HCT116 (cell line): ENCODE data around the gene ETHE1. TPM values are rescaled to one million over a fixed set of nuclear protein-coding genes. Genes with fewer than 3 reads are reported as not detected.

Source experiments
- ATAC-seq: fragments of 200-7000 bp; cut with Tn5 transposase; 2 replicates; pipeline ENCODE4 v1.9.1; 2020; ENCODE audit warnings: mild to moderate bottlenecking, moderate library complexity
- BruUV-seq: library from RNA; stranded (reverse); fragments of 400-500 nt; replicated peaks from 2 replicates; lab custom pipeline; 2021; lab: Mats Ljungman, UMichigan
- CTCF ChIA-PET: fragments of 300-600 bp; sonication (Branson Sonifier 250); formaldehyde crosslinking; loops from one replicate; lab custom pipeline; 2021; ENCODE audit warnings: antibody characterized with exemption; lab: Charles Lee
- POLR2A ChIA-PET: fragments of 300-600, 350-600 bp; sonication (Branson Sonifier 250); formaldehyde crosslinking; loops from one replicate; lab custom pipeline; 2021; ENCODE audit warnings: antibody characterized with exemption; lab: Charles Lee
- RAD21 ChIA-PET, 2 experiments: fragments of 300-600 bp; sonication (Branson Sonifier 250); formaldehyde crosslinking; loops; one replicate each; lab custom pipeline; 2023; ENCODE audit warnings: low total read pairs in 2 of 2; ENCODE audit not compliant: uncharacterized antibody in 2 of 2, unreplicated experiment in 2 of 2, low non-redundant PET in 1 of 2; lab: Charles Lee
- DNase-seq: peaks from one replicate; pipeline ENCODE4 v3.0.0-alpha.2; 2010; ENCODE audit warnings: low read depth, low spot score
- H2AFZ ChIP-seq: fragments of 200-600 bp; shearing (Covaris generic), sonication (generic); 2 replicates; pipeline ENCODE4 v1.6.1; 2017; ENCODE audit warnings: low read depth, mixed run types, mixed read lengths, antibody characterized with exemption, low read length; ENCODE audit not compliant: poor library complexity, severe bottlenecking
- H3K27ac ChIP-seq: 2 replicates; pipeline ENCODE4 v1.5.1; 2012; ENCODE audit warnings: low read depth, low read length
- H3K27me3 ChIP-seq: fragments of 200-600 bp; sonication (generic); 2 replicates; pipeline ENCODE4 v1.6.1; 2016; ENCODE audit warnings: mixed run types, low read length, mixed read lengths; ENCODE audit not compliant: insufficient read depth
- H3K36me3 ChIP-seq, 2 experiments: fragments of 200-500 bp in 1 of 2; fragments of 200-600 bp in 1 of 2; sonication (Bioruptor generic) in 1 of 2; sonication (generic) in 1 of 2; 2 replicates each; pipeline versions ENCODE4 v1.5.1 to v1.6.1; 2014 to 2016; ENCODE audit warnings: low read length in 2 of 2, inconsistent platforms in 1 of 2, mixed read lengths in 1 of 2, mixed run types in 1 of 2; ENCODE audit not compliant: insufficient read depth in 2 of 2, control insufficient read depth in 1 of 2
- H3K4me1 ChIP-seq, 2 experiments: fragments of 200-600 bp in 1 of 2; sonication (generic) in 1 of 2; 2 replicates each; pipeline versions ENCODE4 v1.5.1 to v1.6.1; 2012 to 2017; ENCODE audit warnings: low read length in 2 of 2, inconsistent platforms in 1 of 2, mild to moderate bottlenecking in 1 of 2, mixed read lengths in 1 of 2, mixed run types in 1 of 2, moderate library complexity in 1 of 2; ENCODE audit not compliant: insufficient read depth in 2 of 2, control insufficient read depth in 1 of 2
- H3K4me2 ChIP-seq: fragments of 200-600 bp; sonication (generic); 2 replicates; pipeline ENCODE4 v1.6.1; 2017; ENCODE audit warnings: mixed run types, low read length, mixed read lengths
- H3K4me3 ChIP-seq, 2 experiments: fragments of 200-600 bp in 1 of 2; sonication (generic) in 1 of 2; replicated peaks in 1 of 2; 2 replicates each; pipeline ENCODE4 v1.5.1; 2011 to 2016; ENCODE audit warnings: low read length in 2 of 2, control low read depth in 1 of 2, low read depth in 1 of 2, mild to moderate bottlenecking in 1 of 2, mixed read lengths in 1 of 2, mixed run types in 1 of 2
- H3K79me2 ChIP-seq: fragments of 200-600 bp; sonication (generic); 2 replicates; pipeline ENCODE4 v1.6.1; 2017; ENCODE audit warnings: mild to moderate bottlenecking, mixed run types, low read length, moderate library complexity, mixed read lengths; ENCODE audit not compliant: insufficient read depth
- H3K9ac ChIP-seq: fragments of 200-600 bp; sonication (generic); 2 replicates; pipeline ENCODE4 v1.6.1; 2016; ENCODE audit warnings: low read length, mixed read lengths
- H3K9me2 ChIP-seq: fragments of 200-600 bp; sonication (generic), shearing (Covaris generic); 2 replicates; pipeline ENCODE4 v1.6.1; 2017; ENCODE audit warnings: mixed run types, mild to moderate bottlenecking, moderate library complexity; ENCODE audit not compliant: insufficient read depth
- H3K9me3 ChIP-seq, 2 experiments: fragments of 200-500 bp in 1 of 2; fragments of 200-600 bp in 1 of 2; sonication (Bioruptor generic) in 1 of 2; sonication (generic) in 1 of 2; 2 replicates each; pipeline ENCODE4 v1.6.1; 2014 to 2017; ENCODE audit warnings: low read length in 2 of 2, mixed read lengths in 2 of 2, inconsistent platforms in 1 of 2, low read depth in 1 of 2, mild to moderate bottlenecking in 1 of 2, mixed run types in 1 of 2, moderate library complexity in 1 of 2; ENCODE audit not compliant: control insufficient read depth in 1 of 2, insufficient read depth in 1 of 2
- H4K20me1 ChIP-seq: fragments of 200-600 bp; sonication (generic), shearing (Covaris generic); 2 replicates; pipeline ENCODE4 v1.6.1; 2017; ENCODE audit warnings: mixed run types, mild to moderate bottlenecking, moderate library complexity; ENCODE audit not compliant: insufficient read depth
- CBX3 ChIP-seq: IDR thresholded peaks from 2 replicates; pipeline ENCODE4 v1.6.1; 2012; ENCODE audit warnings: low read depth
- EZH2phosphoT487 ChIP-seq: fragments of 200-600 bp; IDR thresholded peaks from 2 replicates; pipeline ENCODE4 v1.6.1; 2018; ENCODE audit warnings: antibody characterized with exemption, borderline replicate concordance
- JUND ChIP-seq: IDR thresholded peaks from 2 replicates; pipeline ENCODE4 v1.6.1; 2012
- SIN3A ChIP-seq: IDR thresholded peaks from 2 replicates; pipeline ENCODE4 v1.6.1; 2012; ENCODE audit warnings: low read depth
- SP1 ChIP-seq: IDR thresholded peaks from 2 replicates; pipeline ENCODE4 v1.6.1; 2012; ENCODE audit warnings: low read depth
- SRF ChIP-seq: IDR thresholded peaks from 2 replicates; pipeline ENCODE4 v1.6.1; 2012; ENCODE audit warnings: low read depth
- ZFX ChIP-seq: fragments of 450-650 bp; IDR thresholded peaks from 2 replicates; pipeline ENCODE4 v1.6.1; 2017
- intact Hi-C: fragments of 100-400 bp; cut with micrococcal nuclease; formaldehyde crosslinking; loops from 2 replicates; pipeline ENCODE4 v1.10.0; 2022
- total RNA-seq: library from RNA; stranded (reverse); gene quantifications from one replicate; pipeline ENCODE4 v1.2.1, GENCODE V29; 2021; ENCODE audit not compliant: unreplicated experiment
- TF ChIP-seq, protein P1 (sequence below): IDR thresholded peaks from 2 replicates; pipeline ENCODE4 v1.6.1; 2012; ENCODE audit warnings: low read depth
- TF ChIP-seq, protein P2 (sequence below): IDR thresholded peaks from 2 replicates; pipeline ENCODE4 v1.6.1; 2012
- TF ChIP-seq, protein P3 (sequence below): IDR thresholded peaks from 2 replicates; pipeline ENCODE4 v1.6.1; 2012

Gene ETHE1
- total RNA-seq, 1 experiment from 2014 or later = 64.3 TPM

GRCh38 chr19:43545276-43545675 is 18.3 kb upstream of the ETHE1 start:
- Histone ChIP-seq H3K4me1 (no peaks in the 10 kb centered on the region), H3K9me2 (no peaks in the 10 kb centered on the region), H4K20me1 (no peaks in the 10 kb centered on the region), H3K9me3 (no peaks in the 10 kb centered on the region), H3K27me3 (no peaks in the 10 kb centered on the region), H3K79me2 (no peaks in the 10 kb centered on the region), H3K9ac (no peak overlapping the region), H3K4me2 (no peak overlapping the region), H3K27ac (no peak overlapping the region), H3K36me3 (peaks cover 3 to 10% of the 10 kb centered on the region in 2 experiments; a peak in 3 of 4 replicates), H3K4me3 (no peak overlapping the region), H2AFZ (no peak overlapping the region)
- CTCF ChIA-PET = interaction anchor here (1.5 kb wide), 1 partner anchor 10 kb away, joined by 7 read pairs; no protein-coding TSS in a partner anchor
- intact Hi-C loops = no loop called here
- POLR2A ChIA-PET = no interaction called here
- TF ChIP-seq SP1 (no peak), JUND (no peak), CBX3 (no peak), EZH2phosphoT487 (no peak), ZFX (no peak), SIN3A (no peak), SRF (no peak)
- TF ChIP-seq, protein P1, sequence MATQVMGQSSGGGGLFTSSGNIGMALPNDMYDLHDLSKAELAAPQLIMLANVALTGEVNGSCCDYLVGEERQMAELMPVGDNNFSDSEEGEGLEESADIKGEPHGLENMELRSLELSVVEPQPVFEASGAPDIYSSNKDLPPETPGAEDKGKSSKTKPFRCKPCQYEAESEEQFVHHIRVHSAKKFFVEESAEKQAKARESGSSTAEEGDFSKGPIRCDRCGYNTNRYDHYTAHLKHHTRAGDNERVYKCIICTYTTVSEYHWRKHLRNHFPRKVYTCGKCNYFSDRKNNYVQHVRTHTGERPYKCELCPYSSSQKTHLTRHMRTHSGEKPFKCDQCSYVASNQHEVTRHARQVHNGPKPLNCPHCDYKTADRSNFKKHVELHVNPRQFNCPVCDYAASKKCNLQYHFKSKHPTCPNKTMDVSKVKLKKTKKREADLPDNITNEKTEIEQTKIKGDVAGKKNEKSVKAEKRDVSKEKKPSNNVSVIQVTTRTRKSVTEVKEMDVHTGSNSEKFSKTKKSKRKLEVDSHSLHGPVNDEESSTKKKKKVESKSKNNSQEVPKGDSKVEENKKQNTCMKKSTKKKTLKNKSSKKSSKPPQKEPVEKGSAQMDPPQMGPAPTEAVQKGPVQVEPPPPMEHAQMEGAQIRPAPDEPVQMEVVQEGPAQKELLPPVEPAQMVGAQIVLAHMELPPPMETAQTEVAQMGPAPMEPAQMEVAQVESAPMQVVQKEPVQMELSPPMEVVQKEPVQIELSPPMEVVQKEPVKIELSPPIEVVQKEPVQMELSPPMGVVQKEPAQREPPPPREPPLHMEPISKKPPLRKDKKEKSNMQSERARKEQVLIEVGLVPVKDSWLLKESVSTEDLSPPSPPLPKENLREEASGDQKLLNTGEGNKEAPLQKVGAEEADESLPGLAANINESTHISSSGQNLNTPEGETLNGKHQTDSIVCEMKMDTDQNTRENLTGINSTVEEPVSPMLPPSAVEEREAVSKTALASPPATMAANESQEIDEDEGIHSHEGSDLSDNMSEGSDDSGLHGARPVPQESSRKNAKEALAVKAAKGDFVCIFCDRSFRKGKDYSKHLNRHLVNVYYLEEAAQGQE = no peak
- TF ChIP-seq, protein P2, sequence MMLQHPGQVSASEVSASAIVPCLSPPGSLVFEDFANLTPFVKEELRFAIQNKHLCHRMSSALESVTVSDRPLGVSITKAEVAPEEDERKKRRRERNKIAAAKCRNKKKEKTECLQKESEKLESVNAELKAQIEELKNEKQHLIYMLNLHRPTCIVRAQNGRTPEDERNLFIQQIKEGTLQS = no peak
- TF ChIP-seq, protein P3, sequence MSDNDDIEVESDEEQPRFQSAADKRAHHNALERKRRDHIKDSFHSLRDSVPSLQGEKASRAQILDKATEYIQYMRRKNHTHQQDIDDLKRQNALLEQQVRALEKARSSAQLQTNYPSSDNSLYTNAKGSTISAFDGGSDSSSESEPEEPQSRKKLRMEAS = no peak
- RAD21 ChIA-PET = no interaction called here
- ATAC-seq (no peak), DNase-seq (no peak)
- BruUV-seq = no TSS peak
